Stimulated activated CD4-positive, alpha-beta T cell treated with anti-CD3 and anti-CD28 coated beads, Interleukin-12 subunit alpha, Interleukin-12 subunit beta, amount 100 ng/mL, for 48 hours (primary cell): Measurements from ENCODE around the gene TMEM59L.
A peak's percentile ranks its signal among the peaks of the same experiment; 100 is the strongest.
"Not testable (repeated sequence)": the region's sequence is repeated elsewhere in the genome, so short reads cannot be mapped to it uniquely, and the experiment has no call there.

Source experiments
- DNase-seq, 3 donors: peaks; one replicate each; pipeline ENCODE4 v3.0.0-alpha.2; 2020; ENCODE audit warnings: low read depth in 2 of 3, low spot score in 1 of 3

The TMEM59L gene

GRCh38 chr19:18612772-18613588 lies at the start of gene TMEM59L:
Gene TMEM59L (plus strand): TSS chr19:18612870. CDS start chr19:18612959, 89 bp downstream.
- no peak for DNase-seq

DNA sequence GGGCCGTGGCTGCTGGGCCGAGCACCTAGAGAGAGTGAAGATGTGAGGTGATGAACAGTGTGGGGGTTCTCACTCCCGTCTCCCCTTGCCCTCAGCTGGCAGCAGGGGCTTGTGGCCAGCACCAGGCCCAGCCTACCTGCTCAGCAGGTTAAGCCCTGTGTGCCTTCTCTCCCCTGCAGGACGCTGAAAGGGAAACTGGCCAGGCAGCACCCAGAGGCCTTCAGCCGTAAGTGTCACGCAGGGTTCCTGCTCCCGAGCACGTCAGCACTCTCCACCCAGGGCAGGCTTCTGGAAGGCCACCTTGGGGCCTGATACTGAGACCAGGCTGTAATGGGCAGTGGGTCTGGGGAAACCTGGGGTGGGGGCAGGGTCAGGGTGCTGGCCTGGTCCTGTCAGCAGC lies 45.7 kb upstream of the TMEM59L start:
- no peak for DNase-seq

DNA sequence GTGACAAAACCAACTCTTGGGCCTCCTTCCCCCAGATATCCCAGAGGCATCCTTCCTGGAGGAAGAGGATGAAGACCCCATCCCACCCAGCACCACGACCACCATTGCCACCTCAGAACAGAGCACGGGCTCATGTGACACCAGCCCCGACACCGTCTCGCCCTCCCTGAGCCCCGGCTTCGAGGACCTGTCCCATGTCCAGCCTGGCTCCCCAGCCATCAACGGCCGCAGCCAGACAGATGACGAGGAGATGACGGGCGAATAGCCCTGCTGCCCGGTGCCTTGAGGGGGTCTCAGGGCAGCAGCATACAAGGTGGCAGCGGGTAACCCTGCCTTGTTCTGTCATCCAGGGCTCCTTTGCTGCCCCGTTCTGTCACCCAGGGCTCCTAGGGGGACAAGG lies 44.3 kb upstream of the TMEM59L start:
- DNase-seq: no peak

GRCh38 chr19:18571564-18572344 lies 40.9 kb upstream of the TMEM59L start, which contains the start of gene UBA52:
Gene UBA52 (plus strand): TSS chr19:18571857. CDS start chr19:18573301, 1,444 bp downstream.
- peak; percentile 98 to 99 (median 98) for DNase-seq

DNA sequence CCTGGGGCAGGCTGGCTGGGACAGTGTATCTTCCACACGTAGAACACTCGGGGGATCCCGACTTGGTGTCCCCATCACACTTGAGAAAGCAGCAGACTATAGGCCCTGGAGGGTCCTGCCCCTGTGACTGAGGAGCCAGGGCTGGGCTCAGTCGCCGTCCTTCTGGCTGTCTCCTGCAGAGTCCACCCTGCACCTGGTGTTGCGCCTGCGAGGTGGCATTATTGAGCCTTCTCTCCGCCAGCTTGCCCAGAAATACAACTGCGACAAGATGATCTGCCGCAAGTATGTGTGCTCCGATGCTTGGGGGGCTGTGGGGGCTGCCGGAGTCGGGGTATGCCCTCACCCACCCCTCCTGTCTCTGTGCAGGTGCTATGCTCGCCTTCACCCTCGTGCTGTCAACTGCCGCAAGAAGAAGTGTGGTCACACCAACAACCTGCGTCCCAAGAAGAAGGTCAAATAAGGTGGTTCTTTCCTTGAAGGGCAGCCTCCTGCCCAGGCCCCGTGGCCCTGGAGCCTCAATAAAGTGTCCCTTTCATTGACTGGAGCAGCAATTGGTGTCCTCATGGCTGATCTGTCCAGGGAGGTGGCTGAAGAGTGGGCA lies 37.9 kb upstream of the TMEM59L start:
- DNase-seq: no peak

- no peak for DNase-seq
These were observed 36.3 kb upstream of the TMEM59L start for GRCh38 chr19:18576383-18576782.

- no peak for DNase-seq
These were observed 35.2 kb upstream of the TMEM59L start for GRCh38 chr19:18577365-18577914.

DNA sequence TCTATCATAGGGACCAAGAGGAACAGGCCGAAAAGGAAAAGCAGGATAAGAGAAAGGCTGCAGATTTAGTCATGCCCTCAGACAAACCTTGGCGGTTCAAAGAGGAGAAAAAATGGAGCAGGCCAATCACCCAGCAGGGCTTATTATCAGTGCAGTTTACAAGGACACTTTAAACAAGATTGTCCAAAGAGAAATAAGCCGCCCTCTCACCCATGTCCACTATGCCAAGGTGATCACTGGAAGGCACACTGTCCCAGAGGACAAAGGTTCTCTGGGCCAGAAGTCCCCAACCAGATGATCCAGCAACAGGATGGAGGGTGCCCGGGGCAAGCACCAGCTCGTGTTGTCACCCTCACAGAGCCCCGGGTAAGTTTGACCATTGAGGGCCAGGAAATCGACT lies 32.4 kb upstream of the TMEM59L start:
- DNase-seq: no peak

- DNase-seq: no peak
These were observed 26.4 kb upstream of the TMEM59L start for GRCh38 chr19:18586306-18586705.

- no peak for DNase-seq
These were observed 25.1 kb upstream of the TMEM59L start for GRCh38 chr19:18587561-18587960.

- no peak for DNase-seq
These were observed 24.6 kb upstream of the TMEM59L start for GRCh38 chr19:18587962-18588610.

- peak; percentile 76 to 83 (median 79) for DNase-seq
These were observed 23.9 kb upstream of the TMEM59L start, which contains the start of gene REX1BD for GRCh38 chr19:18588611-18589379. Gene REX1BD (plus strand): TSS chr19:18588798. CDS start chr19:18588802, 4 bp downstream.

DNA sequence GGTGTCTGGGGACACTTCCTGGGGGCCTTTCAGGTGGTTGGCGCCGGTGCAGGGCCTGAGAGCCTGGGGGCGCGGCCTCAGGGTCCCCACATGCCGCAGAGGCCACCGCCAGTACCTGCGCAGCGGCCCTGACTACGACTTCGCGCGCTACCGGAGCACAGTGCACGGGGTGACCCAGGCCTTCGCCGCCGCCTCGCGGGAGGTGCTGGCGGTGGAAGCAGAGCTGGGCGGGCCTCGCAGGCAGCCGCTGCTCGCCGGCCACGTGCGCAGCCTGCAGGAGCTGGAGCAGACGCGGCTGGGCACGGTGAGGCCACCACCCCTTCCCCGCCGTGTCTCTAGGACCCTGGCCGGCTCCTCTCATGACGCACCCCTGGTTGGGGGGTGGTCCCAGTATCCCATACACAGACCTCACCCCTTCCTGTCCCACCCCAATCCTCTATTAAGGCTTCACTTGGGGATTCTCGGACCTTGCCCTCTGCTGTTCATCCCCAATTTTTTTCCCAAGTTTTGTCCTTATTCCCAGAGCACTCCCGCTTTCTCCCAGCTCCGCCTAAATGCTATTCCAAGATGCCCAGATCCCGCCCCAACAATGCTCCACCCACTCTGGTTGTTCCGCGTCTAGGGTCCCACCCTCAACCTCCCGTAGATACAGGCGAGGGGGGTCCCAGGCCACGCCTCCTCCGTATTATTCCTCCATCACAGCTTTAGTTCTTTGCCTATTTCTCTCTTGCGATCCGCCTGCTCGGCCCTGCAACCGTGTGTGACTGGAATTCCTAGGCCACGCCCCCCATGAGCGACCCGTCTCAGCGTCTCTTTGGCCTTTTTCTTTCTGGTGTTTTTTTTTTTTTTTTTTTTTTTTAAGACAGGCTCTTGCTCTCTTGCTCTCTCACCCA lies 23.0 kb upstream of the TMEM59L start:
- DNase-seq: peak; percentile 53 to 60 (median 59)

DNA sequence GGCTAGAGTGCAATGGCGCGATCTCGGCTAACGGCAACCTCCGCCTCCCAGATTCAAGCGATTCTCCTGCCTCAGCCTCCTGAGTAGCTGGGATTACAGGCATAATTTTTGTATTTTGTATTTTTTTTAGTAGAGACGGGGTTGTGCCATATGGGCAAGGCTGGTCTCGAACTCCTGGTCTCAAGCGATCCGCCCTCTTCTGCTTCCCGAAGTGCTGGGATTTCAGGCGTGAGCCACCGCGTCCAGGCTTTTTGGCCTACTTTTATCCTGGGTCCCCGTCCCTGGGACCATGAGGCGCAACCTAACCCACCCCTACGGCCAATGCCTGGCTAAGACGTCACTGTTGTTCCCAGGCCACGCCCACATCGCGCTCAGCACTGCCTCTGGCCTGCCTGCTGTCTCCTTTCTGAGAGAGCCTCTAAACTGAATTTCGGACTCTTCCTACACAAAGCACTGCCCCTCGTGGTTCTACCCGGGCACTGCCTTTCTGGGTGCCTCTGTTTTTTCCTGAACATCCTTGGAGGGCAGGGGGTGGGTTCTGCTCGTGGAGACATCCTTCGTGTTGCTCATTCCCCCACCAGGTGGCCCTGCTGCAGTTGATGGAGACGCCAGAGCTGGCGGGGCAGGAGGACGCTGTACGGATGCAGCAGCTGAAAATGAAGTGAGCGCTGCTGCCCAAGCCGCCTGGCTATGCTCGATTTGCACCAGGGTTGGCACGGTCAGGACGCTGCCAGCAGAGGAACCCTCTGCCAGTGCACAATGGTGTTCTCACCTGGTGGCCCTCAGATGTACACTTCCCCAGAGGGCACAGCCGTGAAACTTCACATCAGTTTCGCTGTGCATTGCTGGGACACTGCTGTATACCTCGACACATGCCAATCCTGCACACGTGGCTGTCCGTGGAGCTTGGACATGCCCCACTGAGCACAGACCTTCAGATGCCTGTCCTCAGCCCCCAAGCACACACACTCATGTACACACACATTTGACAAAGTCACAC lies 22.1 kb upstream of the TMEM59L start:
- no peak for DNase-seq

DNA sequence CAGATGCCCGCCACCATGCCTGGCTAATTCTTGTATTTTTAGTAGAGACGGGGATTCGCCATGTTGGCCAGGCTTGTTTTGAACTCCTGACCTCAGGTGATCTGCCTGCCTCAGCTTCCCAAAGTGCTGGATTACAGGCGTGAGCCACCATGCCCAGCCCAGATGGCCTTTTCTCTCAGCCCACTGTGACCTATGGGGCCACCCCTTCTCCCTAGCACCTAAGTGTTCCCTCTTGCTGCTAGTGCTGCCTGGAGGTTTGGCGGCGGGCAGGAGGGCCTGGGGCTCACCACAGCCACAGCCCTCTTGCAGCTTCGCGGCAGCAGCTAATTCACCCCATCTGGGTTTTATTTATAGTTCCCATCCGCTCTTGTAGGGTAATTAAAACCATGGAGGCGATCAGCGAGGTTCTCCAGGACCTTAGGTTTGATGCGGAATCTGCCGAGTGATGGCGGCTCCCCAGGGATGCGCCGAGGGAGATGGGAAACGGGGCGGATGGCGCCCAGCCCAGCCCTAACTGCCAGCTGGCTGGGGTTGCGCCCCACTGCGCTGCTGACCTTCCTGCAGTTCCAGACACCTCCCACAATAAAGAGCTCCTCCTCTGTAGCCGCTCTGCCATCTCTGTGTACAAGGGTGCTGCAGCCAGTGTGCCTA lies 20.8 kb upstream of the TMEM59L start:
- DNase-seq: no peak

DNA sequence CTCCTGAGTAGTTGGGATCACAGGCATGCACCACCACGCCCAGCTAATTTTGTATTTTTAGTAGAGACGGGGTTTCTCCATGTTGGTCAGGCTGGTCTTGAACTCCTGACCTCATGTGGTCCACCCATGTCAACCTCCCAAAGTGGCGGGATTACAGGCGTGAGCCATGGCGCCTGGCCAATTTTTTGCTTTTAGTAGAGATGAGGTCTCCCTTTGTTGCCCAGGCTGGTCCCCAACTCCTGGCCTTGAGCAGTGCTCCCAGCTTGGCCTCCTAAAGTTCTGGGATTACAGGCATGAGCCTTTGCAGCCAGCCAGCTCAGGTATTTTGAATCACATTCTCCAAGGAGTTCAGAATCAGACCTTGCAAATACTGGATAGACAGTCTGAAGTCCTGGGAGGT lies 19.9 kb upstream of the TMEM59L start:
- DNase-seq: not testable (repeated sequence)

DNA sequence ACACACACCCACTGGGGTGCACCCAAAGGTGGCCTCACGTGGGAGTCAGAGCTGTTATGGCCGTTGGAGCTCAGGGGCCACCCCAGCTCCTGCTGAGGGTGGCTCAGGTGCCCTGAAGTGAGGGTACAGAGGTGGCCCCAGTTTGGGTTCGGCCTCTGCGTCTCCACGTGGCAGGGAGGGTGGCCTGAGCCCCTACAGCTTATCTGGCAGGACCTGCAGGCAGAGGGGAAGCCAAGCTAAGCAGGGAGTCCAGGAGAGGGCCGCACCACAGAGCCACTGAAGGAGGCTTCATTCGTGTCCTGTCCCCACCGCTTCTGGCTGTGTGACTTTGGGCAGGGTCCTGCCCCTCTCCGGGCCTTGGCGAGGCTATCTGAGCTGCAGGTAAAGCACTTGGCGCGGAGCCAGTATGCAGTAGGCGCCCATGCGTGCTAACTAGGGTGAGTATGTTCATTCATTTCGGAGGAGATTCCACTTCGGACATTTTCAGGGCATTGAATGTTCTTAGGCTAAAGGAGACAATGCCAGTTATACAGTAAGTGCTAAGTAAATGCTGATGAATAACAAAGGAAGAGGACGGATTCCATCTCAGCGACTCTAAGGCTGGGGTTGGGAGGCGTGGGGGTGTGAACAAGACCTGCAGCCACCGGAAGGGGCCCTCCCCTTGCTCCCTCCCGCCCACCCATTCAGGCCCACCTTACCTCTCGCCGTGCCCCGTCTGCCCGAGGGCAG lies 19.1 kb upstream of the TMEM59L start:
- DNase-seq: no peak
